HepG2 (cell line): ENCODE data around the gene ZC2HC1B. TPM values are rescaled to one million over a fixed set of nuclear protein-coding genes. Genes with fewer than 3 reads are reported as not detected.

Source experiments
- BCL6 ChIP-seq: IDR thresholded peaks from 2 replicates; pipeline ENCODE4 v1.6.1; 2016; ENCODE audit warnings: missing genetic modification reagents, missing compliant biosample characterization
- CHD2 ChIP-seq: IDR thresholded peaks from 2 replicates; pipeline ENCODE4 v1.6.1; 2011; ENCODE audit warnings: low read depth, low read length, improper control_type of control experiment
- JARID2 ChIP-seq: sonication (generic); formaldehyde crosslinking; IDR thresholded peaks from 2 replicates; pipeline ENCODE4 v1.8.1; 2023; ENCODE audit warnings: missing genetic modification reagents, inconsistent platforms; ENCODE audit not compliant: insufficient replicate concordance
- KDM2A ChIP-seq: sonication (generic); formaldehyde crosslinking; IDR thresholded peaks from 2 replicates; pipeline ENCODE4 v1.4.0; 2020; ENCODE audit warnings: low read depth, missing genetic modification reagents, borderline replicate concordance
- KMT2A ChIP-seq: sonication (generic); formaldehyde crosslinking; IDR thresholded peaks from 2 replicates; pipeline ENCODE4 v1.4.0; 2020; ENCODE audit warnings: missing genetic modification reagents
- NR3C1 ChIP-seq: sonication (generic); formaldehyde crosslinking; IDR thresholded peaks from 2 replicates; pipeline ENCODE4 v1.4.0; 2020; ENCODE audit warnings: missing genetic modification reagents
- PCBP1 ChIP-seq: fragments of 200-400 bp; formaldehyde crosslinking; IDR thresholded peaks from 2 replicates; pipeline ENCODE4 v1.6.1; 2017; ENCODE audit warnings: mild to moderate bottlenecking, low read depth, low read length, borderline replicate concordance
- TOE1 ChIP-seq: sonication (generic); formaldehyde crosslinking; IDR thresholded peaks from 2 replicates; pipeline ENCODE4 v1.4.0; 2020; ENCODE audit warnings: mild to moderate bottlenecking, missing genetic modification reagents
- ZNF260 ChIP-seq: sonication (generic); formaldehyde crosslinking; IDR thresholded peaks from 2 replicates; pipeline ENCODE4 v1.4.0; 2020; ENCODE audit warnings: missing genetic modification reagents, low read depth, mild to moderate bottlenecking, borderline replicate concordance
- ZNF747 ChIP-seq: sonication (generic); formaldehyde crosslinking; IDR thresholded peaks from 2 replicates; pipeline ENCODE4 v1.8.1; 2023; ENCODE audit warnings: missing genetic modification reagents, mild to moderate bottlenecking, borderline replicate concordance
- polyA plus RNA-seq, 8 experiments: library from polyadenylated mRNA; depleted of rRNA in 3 of 8; stranded (reverse) in 7 of 8; unstranded in 1 of 8; fragments of >200 nt; fragmentation: Illumina TruSeq in 4 of 8; extraction: Trizol in 4 of 8; gene quantifications; 2 replicates each; pipeline versions ENCODE4 v1.2.1 to v1.2.3, GENCODE V29; 2011 to 2016; ENCODE audit warnings: low read depth in 4 of 8, missing spikeins in 1 of 8, mixed read lengths in 1 of 8; ENCODE audit not compliant: insufficient read depth in 1 of 8
- total RNA-seq, 5 experiments: library from RNA; depleted of rRNA; stranded (reverse); fragments of >200 nt; fragmentation: Illumina TruSeq; extraction: Trizol; gene quantifications; 2 replicates each; pipeline ENCODE4 v1.2.3, GENCODE V29; 2016; ENCODE audit warnings: low read depth in 1 of 5
- TF ChIP-seq, protein P1 (sequence below): IDR thresholded peaks from 2 replicates; pipeline ENCODE4 v1.6.1; 2012; ENCODE audit warnings: low read length, improper control_type of control experiment
- TF ChIP-seq, protein P2 (sequence below): sonication (generic); formaldehyde crosslinking; IDR thresholded peaks from 2 replicates; pipeline ENCODE4 v1.5.0; 2020; ENCODE audit warnings: mild to moderate bottlenecking, missing genetic modification reagents, borderline replicate concordance

Gene ZC2HC1B
- total and polyA plus RNA-seq, 2 of the 13 experiments (the other 11 are each of a cell fraction or from before 2014, with no cell fraction given) = not detected

DNA sequence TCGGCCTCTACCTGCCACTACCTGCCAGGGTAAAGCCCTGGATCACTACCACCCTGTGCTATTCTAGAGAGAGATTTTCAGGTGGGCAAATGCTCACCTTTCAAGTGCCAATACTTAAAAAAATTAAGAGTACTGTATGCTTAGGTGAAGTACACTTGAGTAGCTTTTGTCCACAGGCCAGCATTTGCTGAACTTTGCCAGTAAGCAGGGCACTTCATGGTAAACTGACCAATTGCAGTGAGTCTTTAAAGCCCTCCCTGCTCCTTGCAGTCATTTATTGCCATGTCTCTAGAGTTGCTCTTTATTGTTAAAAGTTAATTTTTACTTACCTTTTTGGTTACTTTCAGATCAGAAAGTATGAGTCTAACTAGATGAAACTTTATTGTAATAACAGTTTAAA, 85.3 kb downstream of the ZC2HC1B start (continued):
- TF ChIP-seq, protein P1, sequence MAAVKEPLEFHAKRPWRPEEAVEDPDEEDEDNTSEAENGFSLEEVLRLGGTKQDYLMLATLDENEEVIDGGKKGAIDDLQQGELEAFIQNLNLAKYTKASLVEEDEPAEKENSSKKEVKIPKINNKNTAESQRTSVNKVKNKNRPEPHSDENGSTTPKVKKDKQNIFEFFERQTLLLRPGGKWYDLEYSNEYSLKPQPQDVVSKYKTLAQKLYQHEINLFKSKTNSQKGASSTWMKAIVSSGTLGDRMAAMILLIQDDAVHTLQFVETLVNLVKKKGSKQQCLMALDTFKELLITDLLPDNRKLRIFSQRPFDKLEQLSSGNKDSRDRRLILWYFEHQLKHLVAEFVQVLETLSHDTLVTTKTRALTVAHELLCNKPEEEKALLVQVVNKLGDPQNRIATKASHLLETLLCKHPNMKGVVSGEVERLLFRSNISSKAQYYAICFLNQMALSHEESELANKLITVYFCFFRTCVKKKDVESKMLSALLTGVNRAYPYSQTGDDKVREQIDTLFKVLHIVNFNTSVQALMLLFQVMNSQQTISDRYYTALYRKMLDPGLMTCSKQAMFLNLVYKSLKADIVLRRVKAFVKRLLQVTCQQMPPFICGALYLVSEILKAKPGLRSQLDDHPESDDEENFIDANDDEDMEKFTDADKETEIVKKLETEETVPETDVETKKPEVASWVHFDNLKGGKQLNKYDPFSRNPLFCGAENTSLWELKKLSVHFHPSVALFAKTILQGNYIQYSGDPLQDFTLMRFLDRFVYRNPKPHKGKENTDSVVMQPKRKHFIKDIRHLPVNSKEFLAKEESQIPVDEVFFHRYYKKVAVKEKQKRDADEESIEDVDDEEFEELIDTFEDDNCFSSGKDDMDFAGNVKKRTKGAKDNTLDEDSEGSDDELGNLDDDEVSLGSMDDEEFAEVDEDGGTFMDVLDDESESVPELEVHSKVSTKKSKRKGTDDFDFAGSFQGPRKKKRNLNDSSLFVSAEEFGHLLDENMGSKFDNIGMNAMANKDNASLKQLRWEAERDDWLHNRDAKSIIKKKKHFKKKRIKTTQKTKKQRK = no peak
- TF ChIP-seq, protein P2, sequence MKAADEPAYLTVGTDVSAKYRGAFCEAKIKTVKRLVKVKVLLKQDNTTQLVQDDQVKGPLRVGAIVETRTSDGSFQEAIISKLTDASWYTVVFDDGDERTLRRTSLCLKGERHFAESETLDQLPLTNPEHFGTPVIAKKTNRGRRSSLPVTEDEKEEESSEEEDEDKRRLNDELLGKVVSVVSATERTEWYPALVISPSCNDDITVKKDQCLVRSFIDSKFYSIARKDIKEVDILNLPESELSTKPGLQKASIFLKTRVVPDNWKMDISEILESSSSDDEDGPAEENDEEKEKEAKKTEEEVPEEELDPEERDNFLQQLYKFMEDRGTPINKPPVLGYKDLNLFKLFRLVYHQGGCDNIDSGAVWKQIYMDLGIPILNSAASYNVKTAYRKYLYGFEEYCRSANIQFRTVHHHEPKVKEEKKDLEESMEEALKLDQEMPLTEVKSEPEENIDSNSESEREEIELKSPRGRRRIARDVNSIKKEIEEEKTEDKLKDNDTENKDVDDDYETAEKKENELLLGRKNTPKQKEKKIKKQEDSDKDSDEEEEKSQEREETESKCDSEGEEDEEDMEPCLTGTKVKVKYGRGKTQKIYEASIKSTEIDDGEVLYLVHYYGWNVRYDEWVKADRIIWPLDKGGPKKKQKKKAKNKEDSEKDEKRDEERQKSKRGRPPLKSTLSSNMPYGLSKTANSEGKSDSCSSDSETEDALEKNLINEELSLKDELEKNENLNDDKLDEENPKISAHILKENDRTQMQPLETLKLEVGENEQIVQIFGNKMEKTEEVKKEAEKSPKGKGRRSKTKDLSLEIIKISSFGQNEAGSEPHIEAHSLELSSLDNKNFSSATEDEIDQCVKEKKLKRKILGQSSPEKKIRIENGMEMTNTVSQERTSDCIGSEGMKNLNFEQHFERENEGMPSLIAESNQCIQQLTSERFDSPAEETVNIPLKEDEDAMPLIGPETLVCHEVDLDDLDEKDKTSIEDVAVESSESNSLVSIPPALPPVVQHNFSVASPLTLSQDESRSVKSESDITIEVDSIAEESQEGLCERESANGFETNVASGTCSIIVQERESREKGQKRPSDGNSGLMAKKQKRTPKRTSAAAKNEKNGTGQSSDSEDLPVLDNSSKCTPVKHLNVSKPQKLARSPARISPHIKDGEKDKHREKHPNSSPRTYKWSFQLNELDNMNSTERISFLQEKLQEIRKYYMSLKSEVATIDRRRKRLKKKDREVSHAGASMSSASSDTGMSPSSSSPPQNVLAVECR (CRISPR knock-in tag) = no peak
- TF ChIP-seq ZNF260 (CRISPR knock-in tag) = no peak
- no peak for TF ChIP-seq BCL6 (CRISPR knock-in tag)
- no peak for TF ChIP-seq NR3C1 (CRISPR knock-in tag)
- no peak for TF ChIP-seq TOE1 (CRISPR knock-in tag)
- no peak for TF ChIP-seq KDM2A (CRISPR knock-in tag)
- TF ChIP-seq JARID2 = no peak
- no peak for TF ChIP-seq CHD2
- no peak for TF ChIP-seq PCBP1
- no peak for TF ChIP-seq KMT2A (CRISPR knock-in tag)
- TF ChIP-seq ZNF747 (CRISPR knock-in tag) = no peak
